ENCODE measurements around the gene ESPNL.

The ESPNL gene

DNA sequence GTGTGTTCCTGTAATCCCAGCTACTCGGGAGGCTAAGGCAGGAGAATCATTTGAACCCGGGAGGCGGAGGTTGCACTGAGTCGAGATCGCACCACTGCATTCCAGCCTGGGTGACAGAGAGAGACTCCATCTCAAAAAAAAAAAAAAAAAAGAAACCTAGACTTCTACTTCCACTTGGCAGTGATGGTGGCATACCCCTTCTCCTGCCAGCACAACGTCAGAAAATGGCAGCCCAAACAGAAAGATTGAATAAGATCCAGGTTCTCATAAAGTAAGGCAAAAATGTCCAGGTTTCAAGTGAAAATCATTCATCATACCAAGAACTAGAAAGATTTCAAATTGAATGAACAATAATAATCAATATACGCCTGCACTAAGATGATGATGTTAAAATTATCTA lies 15.4 kb upstream of the ESPNL start:
- DNase-seq, result no peak
- TF ChIP-seq GATA1 (IDR thresholded peaks at IDR 0.05; ENCODE audit: low read depth, low read length) (no peak), POLR2A (IDR thresholded peaks at IDR 0.05; ENCODE audit: low read length) (no peak)

DNA sequence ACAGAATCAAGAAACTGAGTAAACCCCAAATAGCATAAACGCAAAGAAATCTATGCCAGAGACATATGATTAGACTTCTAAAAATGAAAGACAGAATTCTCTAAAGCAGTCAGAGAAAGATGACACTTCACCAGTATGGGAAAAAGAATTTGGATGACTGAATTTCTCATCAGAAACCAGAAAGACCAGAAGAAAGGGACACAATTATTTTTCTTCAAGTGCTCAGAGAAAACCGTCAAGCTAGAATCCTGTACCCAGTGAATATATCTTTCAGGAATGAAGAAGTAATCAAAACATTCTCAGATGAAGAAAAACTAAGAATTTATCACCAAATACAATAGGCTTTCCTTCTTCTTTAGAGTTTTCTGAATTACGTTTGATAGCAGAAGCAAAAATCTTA lies 14.2 kb upstream of the ESPNL start:
- DNase-seq, result no peak
- no peak for TF ChIP-seq GATA1 (IDR thresholded peaks at IDR 0.05; ENCODE audit: low read depth, low read length)
- TF ChIP-seq POLR2A (IDR thresholded peaks at IDR 0.05; ENCODE audit: low read length), result no peak

DNA sequence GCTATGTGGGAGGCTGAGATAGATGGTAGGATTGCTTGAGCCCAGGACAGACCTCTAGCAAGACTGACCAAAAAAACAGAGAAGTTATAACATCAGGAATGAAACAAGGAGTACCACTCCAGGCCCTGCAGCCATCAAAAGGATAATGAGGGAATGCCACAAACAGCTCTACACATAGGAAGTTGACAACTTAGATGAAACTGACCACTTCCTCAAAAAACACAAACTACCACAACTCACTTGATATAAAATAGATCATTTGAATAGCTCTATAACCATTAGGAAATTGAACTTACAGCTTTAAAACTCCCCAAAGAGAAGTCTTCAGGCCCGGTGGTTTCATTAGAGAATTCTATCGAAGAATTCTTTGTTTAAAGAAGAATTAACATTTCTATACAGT lies 12.9 kb upstream of the ESPNL start:
- no peak for TF ChIP-seq GATA1 (IDR thresholded peaks at IDR 0.05; ENCODE audit: low read depth, low read length)
- TF ChIP-seq POLR2A (IDR thresholded peaks at IDR 0.05; ENCODE audit: low read length), result no peak
- DNase-seq, result no peak

DNA sequence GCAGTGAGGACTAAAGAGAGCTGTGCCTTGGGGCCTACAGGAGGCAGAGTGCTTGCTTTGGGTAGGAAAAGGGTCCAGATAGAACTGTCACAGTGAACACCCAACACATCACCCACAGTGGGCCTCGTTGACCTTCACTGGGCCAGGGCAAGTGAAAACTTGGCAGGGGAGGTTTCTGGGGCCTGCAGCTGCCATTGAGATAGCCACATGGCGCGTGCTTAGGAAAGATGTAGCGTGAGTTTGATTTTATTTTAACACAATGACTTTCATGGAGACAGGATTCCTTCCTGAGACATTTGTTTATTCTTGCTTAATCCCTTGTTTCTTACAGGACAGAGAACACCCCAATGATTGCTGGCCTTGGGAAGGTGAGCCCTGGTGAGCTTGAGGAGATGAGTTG lies 9.3 kb upstream of the ESPNL start:
- DNase-seq, result no peak
- TF ChIP-seq GATA1 (IDR thresholded peaks at IDR 0.05; ENCODE audit: low read depth, low read length) (no peak), POLR2A (IDR thresholded peaks at IDR 0.05; ENCODE audit: low read length) (no peak)

DNA sequence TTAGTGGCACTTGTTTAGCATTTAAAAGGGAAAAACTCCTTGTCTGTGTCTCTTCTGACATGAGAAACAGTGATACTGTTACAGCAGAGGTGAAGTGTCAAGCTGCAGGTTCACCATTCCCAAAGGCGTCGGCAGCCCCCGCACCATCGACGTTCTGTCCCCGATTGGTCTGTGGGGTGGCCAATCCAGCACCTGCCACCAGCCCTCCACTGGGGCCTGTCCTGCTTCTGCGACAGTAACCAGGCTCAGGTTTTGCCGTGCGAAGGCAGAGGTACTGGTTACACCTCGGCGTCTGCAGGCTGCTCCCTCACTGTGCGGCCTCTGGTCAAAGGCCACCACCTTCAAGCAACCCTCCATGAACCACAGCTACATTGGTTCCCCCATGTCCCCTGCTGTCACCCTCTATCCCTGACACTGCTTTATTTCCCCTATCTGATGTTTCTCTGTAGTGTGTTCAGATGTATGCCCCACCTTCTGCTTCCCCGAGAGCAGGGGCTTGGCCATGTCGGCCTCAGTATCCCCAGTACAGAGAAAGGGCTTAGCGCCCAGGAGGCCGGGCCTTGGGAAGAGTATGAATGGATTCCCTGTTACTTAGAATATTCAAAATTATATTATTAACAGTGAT lies 8.6 kb upstream of the ESPNL start:
- DNase-seq, result no peak
- no peak for TF ChIP-seq POLR2A (IDR thresholded peaks at IDR 0.05; ENCODE audit: low read length)
- TF ChIP-seq GATA1 (IDR thresholded peaks at IDR 0.05; ENCODE audit: low read depth, low read length), result no peak

DNA sequence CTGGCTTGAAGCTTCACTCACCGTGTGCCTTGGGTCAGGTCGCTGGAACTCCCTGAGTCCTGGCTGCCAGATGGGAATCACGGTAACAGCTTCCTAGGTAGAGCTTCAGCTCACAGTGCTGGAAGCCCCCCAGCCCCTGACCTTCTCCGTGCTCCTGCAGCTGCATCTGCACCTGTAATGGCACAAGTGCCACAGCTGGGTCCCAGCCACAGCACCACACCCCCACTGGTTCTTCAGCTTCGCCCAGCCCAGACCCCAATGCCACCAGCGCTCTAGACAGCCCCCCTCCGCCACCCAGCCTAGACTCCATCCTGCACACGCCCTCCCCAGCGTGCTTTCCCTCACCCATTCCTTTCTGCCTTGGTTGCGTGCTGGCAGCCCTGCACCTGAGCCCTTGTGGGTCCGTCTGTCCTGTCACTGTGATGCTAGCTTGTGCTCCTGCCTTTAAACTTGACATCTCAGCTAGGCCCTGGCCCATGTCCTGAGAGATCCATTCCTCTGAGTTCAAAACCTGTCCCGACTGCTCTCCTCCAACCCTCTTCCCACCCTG lies 7.6 kb upstream of the ESPNL start:
- no peak for TF ChIP-seq POLR2A (IDR thresholded peaks at IDR 0.05; ENCODE audit: low read length)
- DNase-seq, result no peak

DNA sequence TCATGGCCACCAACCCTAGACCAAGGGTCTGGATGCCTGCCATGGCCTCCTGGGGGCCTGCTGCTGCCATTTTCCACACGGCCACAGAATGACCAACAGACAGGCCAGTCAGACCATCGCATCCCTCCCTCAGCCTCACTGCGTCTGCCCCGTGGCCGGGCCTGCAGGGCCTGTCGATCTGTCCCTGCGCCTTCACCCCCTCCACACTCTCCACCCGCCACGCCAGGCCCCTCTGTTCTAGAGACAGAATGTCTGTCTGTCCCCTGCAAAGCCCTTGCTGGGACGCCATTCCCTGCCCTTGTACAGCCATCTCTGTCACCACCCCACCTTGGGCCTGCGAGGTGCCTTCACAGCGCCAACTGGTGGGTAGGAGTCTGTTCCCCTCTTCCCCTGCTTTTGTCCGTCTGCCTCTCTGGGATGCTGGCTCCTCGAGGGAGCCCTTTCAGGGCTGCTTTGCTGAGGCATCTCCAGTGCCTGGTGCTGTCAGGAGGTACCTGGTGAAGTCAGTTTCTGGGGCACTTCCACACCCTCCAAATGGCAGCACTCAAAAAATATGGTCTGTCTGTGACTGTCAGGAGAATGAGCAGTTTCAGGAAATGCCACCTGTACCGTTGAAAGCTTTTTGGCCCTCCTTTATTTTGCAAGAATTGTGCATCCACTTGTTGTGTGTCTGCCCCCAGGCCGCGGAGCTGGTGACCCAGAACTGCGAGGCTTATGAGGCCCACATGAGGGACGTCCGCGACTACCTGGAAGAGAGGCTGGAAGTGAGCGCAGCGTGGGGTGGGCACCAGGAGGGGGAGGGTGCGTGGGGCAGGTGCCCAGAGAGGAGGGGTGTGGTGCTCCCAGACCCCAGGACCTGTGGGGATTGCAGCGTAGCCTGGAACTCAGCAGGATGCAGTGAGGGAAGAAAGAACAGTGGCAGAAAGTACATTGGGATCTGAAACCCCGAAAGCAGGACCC lies 6.7 kb upstream of the ESPNL start:
- no peak for DNase-seq

DNA sequence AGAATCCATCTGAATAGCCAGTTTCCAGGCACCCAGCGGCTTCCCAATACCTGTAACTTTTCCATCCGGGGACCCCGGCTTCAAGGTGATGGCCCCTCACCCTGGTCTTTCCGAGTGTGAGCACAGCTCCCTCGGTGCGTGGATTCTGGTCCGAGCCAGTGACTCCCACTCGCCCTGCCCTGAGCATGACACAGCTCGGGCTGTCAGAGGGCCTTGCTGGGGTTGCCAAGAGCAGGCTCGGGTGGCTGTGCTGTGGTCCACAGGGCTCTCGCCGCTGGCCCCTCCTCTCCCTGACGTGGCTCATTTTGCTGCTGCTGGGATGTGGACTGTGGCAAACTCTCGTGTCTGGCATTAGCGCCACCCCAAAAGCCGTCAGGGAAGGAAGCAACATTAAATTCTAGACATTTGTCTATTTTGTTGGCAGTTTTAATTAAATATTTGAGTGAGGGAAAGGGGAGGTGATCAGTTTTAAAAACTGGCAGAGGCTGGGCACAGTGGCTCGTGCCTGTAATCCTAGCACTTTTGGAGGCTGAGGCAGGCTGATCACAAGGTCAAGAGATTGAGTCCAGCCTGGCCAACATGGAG lies 5.6 kb upstream of the ESPNL start:
- TF ChIP-seq POLR2A (IDR thresholded peaks at IDR 0.05; ENCODE audit: low read length) (no peak), GATA1 (IDR thresholded peaks at IDR 0.05; ENCODE audit: low read depth, low read length) (no peak)
- no peak for DNase-seq

More for the DNA sequence above, 6.7 kb upstream of the ESPNL start:
- TF ChIP-seq POLR2A (IDR thresholded peaks at IDR 0.05; ENCODE audit: low read length) (no peak), GATA1 (IDR thresholded peaks at IDR 0.05; ENCODE audit: low read depth, low read length) (no peak)

DNA sequence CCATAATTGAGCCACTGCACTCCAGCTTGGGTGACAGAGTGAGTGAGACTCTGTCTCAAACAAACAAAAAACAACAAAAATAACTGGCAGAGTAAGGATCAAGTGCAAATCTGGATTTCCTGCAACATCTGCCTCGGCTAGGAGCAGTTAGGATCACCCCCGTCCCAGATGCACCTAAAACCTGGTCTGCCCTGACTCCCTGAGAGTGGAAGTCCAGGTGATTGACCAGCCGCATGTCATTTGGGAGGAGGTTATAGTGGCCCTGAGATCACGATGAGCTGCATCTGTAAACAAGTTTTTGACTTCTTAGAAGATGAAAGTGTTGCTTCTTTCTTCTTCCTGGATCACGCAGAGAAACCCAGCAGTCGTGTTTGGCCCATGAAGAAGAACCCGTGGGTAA lies 5.0 kb upstream of the ESPNL start:
- TF ChIP-seq POLR2A (IDR thresholded peaks at IDR 0.05; ENCODE audit: low read length), result no peak
- TF ChIP-seq GATA1 (IDR thresholded peaks at IDR 0.05; ENCODE audit: low read depth, low read length), result no peak
- no peak for DNase-seq

DNA sequence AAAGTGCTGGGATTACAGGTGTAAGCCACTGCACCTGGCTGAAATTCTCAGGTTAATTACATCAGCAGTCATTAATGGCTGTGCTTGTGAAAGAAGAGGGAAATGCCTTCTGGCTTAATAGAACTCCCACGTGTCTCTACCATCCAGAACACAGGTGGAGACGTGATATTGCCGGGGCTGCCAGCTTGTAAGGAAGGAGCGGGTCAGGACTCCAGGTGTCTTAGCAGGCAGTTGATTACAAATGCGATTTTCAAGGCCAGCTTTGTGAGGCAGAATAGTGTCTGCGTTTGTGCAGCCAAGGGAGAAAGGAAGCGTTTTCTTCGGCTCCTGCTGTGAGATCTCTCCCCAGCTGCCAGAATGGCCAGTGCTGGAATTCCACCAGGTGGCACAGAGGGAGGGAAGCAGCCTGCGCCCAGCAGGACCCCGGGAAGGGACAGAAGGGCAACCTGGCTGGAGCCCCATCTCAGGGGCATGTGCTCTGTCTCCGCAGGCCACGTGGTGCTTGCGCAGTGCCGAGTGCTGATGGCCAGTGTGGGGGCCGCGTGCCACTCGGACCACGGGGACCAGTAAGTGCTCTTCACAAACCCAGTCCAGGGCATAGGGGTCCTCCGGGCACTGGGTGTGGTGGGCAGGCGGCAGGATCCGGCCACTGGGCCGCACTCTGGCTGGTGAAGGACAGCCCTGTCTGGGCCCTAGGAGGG lies 3.7 kb upstream of the ESPNL start:
- DNase-seq, result no peak
- TF ChIP-seq POLR2A (IDR thresholded peaks at IDR 0.05; ENCODE audit: low read length), result no peak
- TF ChIP-seq GATA1 (IDR thresholded peaks at IDR 0.05; ENCODE audit: low read depth, low read length), result no peak

DNA sequence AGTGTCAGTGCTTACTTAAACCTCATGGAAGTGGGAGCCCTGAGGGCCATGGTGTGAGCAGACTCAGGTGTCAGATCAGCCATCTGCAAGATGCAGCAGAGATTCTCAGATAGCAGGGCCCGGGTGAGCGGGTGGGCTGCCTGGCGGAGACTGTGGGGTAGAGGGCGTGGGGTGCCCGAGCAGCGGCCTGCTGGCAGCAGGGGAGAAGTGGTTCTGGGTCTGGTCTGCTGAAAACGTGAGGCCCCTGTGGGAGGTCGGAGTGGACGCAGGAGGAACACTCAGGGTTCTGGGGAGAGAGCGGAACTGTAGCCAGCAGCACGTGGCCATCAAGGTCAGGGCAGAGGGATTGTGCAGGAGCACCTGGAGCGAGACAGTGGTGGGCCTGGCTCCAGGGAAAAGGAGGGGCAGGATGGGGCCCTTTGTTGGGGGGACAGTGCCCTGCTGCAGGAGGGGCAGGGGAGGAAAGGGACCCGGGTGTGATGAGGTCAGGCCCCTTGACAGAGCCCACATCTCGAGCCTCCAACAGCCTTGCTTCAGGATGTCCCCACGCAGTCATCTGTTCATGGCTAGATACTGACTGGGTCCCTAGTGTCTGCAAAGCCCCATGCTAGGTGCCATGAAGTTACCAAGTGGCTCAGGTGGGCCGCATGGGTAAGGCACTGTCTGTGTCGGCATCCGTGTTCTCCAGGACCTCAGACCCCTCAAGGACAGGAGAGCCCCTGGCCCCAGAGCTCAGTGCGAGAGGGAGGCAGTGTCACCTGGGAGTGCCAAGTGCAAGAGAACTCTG lies 2.7 kb upstream of the ESPNL start:
- no peak for DNase-seq
- TF ChIP-seq GATA1 (IDR thresholded peaks at IDR 0.05; ENCODE audit: low read depth, low read length) (no peak), POLR2A (IDR thresholded peaks at IDR 0.05; ENCODE audit: low read length) (no peak)

DNA sequence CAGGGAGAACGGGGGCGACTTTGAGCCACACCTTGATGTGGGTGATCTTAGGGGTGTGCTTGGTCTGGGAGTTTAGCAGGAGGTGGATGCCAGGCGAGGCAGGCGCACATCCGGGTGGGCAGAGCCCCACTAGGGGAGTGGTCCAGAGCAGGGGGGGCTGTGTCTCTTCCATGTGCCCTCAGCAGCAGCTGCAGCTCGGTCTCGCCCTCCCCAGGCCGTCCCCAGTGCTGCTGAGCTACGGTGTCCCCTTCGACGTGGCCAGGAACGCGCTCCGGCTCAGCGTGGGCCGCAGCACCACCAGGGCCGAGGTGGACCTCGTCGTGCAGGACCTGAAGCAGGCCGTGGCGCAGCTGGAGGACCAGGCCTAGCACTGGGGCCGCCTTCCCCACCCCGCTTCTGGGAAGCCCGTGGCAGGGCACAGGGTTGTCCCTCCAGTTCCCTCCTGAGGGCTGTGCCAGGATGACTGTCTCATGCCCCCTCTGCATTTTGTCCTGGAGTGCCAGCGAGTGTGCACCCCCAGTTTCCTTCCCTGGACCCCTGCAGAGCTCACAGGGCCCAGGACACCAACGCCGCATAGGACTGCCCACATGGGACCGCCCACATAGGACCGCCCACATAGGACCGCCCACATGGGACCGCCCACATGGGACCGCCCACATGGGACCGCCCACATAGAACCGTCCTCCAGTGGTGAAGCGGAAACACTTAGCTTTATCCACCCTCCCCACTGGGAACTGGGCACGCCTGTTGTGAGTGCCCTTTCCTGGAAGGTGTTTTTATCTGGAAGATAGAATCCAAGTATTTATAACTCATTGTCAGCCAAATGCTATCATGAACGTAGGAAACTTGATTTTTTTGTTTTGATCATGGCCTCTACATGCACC lies 1.9 kb upstream of the ESPNL start:
- no peak for TF ChIP-seq GATA1 (IDR thresholded peaks at IDR 0.05; ENCODE audit: low read depth, low read length)
- TF ChIP-seq POLR2A (IDR thresholded peaks at IDR 0.05; ENCODE audit: low read length), result no peak
- DNase-seq, result peak; percentile 84 to 92
